Lower leg skin (tissue), 4 donors: Measurements from ENCODE around the gene WIPF2. TPM values are rescaled to one million over a fixed set of nuclear protein-coding genes. Genes with fewer than 3 reads are reported as not detected.
A peak's percentile ranks its signal among the peaks of the same experiment; 100 is the strongest.

Experiments
- DNase-seq, 2 donors: peaks; one replicate each; pipeline ENCODE4 v3.0.0-alpha.2; 2019; ENCODE audit warnings: low spot score in 2 of 2
- H3K4me3 ChIP-seq: fragments of 200-600 bp; sonication (generic); 2 replicates; pipeline ENCODE4 v1.5.1; 2017; ENCODE audit warnings: mild to moderate bottlenecking, low read depth; ENCODE audit not compliant: poor library complexity, severe bottlenecking
- CTCF ChIP-seq, 3 donors: fragments of 450-650 bp; IDR thresholded peaks; one replicate each; pipeline ENCODE4 v1.5.1; 2016; ENCODE audit warnings: antibody characterized with exemption in 3 of 3, mild to moderate bottlenecking in 3 of 3, moderate library complexity in 2 of 3
- POLR2A ChIP-seq, 2 donors: fragments of 450-650 bp; IDR thresholded peaks; one replicate each; pipeline ENCODE4 v1.6.1; 2016 to 2017; ENCODE audit warnings: antibody characterized with exemption in 2 of 2, mild to moderate bottlenecking in 1 of 2, moderate library complexity in 1 of 2
- WGBS, 2 donors: methylation state at CpG; one replicate each; pipeline ENCODE4 v1.1.5; 2018; 5-methylcytosine and 5-hydroxymethylcytosine counted together
- intact Hi-C: fragments of 100-400 bp; cut with DNase I; formaldehyde crosslinking; loops from one replicate; pipeline ENCODE4 v1.15.0; 2023; ENCODE audit warnings: low total_unique reads
- total RNA-seq, 4 donors: library from RNA; depleted of rRNA; stranded (reverse); fragments of >200 nt; gene quantifications; one replicate each; pipeline ENCODE4 v1.1.0, GENCODE V29; 2016

The WIPF2 gene
- total RNA-seq, 4 donors from 2014 or later = 14.5 to 24.3 (median 18.5) TPM

GRCh38 chr17:40174514-40174913, 44.6 kb upstream of the WIPF2 start:
- intact Hi-C loops = no loop called here
- 94 to 95% methylated on average over 1 of the region's 1 CpG for WGBS, 2 donors
- DNase-seq = no peak
- no peak overlapping the region for H3K4me3 ChIP-seq
- TF ChIP-seq CTCF (IDR thresholded peaks at IDR 0.05) = no peak
- TF ChIP-seq POLR2A (IDR thresholded peaks at IDR 0.05) = no peak

GRCh38 chr17:40175928-40176753, 43.0 kb upstream of the WIPF2 start:
- no peak overlapping the region for H3K4me3 ChIP-seq
- no peak for TF ChIP-seq CTCF (IDR thresholded peaks at IDR 0.05)
- no peak for TF ChIP-seq POLR2A (IDR thresholded peaks at IDR 0.05)
- intact Hi-C loops = no loop called here
- DNase-seq = peak in 1 of 2 donors; percentile 64
- WGBS, 2 donors = 62 to 68% methylated on average over 7 of the region's 7 CpGs

- WGBS, 2 donors = 34 to 56% methylated on average over 2 of the region's 2 CpGs
- intact Hi-C loops = no loop called here
- H3K4me3 ChIP-seq = no peak overlapping the region
- peak in 1 of 2 donors; percentile 75 for DNase-seq
- TF ChIP-seq POLR2A (IDR thresholded peaks at IDR 0.05) (no peak), CTCF (IDR thresholded peaks at IDR 0.05) (no peak)
Observed at GRCh38 chr17:40176754-40177110, 42.4 kb upstream of the WIPF2 start.

GRCh38 chr17:40177275-40177874, 41.7 kb upstream of the WIPF2 start, which contains the start of gene RAPGEFL1:
RAPGEFL1 (plus strand) TSS chr17:40177470; CDS start chr17:40177862, 392 bp downstream.
- peak; percentile 71 to 95 for DNase-seq
- peak within 1 kb of the TSS; percentile 55 for H3K4me3 ChIP-seq
- WGBS, 2 donors = 1 to 2% methylated on average over 41 to 46 of the region's 57 CpGs
- intact Hi-C loops = no loop called here
- TF ChIP-seq CTCF (IDR thresholded peaks at IDR 0.05) (no peak), POLR2A (IDR thresholded peaks at IDR 0.05) (no peak)

- TF ChIP-seq CTCF (IDR thresholded peaks at IDR 0.05) = no peak
- TF ChIP-seq POLR2A (IDR thresholded peaks at IDR 0.05) = no peak
- intact Hi-C loops = no loop called here
- no peak for DNase-seq
- 53 to 55% methylated on average over 33 to 34 of the region's 46 CpGs for WGBS, 2 donors
- peak overlapping the region; percentile 55 for H3K4me3 ChIP-seq
Observed at GRCh38 chr17:40178021-40178601, 41.0 kb upstream of the WIPF2 start.
